ENCODE data around the gene ADCY6.

Gene ADCY6

DNA sequence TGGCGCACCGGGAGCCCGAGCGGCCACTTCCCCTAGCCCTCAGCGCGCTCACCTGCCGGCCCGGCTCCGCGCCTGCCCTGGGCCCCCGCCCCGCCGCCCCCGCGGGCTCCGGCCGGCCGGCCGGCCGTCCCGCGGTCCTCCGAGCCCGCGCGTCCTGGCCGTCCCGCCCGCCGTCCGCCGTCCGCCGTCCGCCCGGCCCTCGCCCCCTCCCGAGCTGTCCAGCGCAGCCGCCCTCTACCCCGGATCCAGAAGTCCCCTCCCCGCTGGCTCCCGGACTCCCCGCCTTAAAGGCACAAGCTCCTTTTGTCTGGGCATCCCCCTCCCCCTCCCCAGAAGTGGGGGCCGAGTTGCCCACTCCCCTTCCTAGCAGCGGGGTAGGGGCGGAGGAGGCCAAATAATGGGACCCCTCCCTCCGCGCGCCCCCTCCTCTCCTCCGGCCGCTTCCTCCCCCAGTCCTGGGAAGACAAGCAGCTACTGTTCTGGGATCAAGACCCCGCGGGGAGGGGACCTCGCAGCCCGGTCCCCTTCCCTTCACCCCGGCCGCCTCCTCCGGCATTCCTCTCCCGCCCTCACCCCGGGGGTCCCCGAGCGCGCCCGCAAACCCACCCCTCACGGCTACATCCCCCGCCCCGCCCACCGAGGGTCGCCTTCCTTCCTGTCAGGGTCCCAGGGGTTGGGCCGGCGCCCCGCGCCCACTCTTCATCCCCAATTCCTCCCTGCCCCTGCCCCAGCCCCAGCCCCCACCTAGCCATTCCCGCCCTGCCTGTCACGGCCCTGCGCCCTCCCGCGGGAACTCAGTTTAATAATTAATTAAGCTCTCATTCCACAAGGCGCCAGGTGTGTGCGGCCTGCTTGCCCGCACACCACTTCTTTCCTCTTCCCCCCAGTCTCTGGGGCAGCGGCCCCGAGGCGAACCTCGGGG is at the start of gene ADCY6:
TSS of gene ADCY6 (minus strand) at position 236 of the 922 bp plus-strand sequence. CDS start 5,655 bp downstream, outside the sequence.
- no peak for DNase-seq (ENCODE audit: low read depth in 3 of 3)

- no peak for DNase-seq (ENCODE audit: low read depth in 3 of 3)
Observed at GRCh38 chr12:48838048-48838447, 49.2 kb upstream of the ADCY6 start.

DNA sequence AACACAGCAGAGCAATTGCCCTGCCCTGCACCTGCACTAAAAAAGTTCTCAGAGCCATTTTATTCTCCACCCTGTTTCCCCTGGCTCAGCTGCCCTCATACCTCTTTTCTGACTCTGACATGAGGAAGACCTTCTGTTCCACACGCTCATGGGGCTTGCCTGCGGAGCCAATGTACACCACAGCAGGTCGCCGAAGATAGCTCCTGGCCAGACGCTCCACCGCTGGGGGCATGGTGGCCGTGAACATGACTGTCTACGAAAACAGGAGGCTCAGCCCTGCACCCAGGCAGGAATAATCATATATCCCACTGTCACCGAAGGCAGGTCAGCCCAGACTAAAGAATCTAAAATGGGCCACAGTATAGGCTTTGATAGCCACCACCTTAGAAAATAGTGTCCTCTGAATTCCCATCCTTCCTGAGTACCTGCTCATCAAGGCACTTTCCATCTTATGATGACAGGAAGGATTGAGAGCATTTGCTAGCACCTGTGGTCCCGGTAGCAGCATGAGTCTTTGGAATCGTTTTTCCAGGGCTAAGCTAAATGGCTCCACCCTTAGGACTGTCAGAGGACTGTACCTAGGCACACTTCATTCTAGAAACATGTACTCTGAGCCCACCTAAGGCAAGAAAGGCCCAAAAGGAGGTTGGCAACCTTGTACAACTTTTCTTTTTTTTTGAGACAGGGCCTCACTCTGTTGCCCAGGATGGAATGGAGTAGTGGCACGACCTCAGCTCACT is 43.6 kb upstream of the ADCY6 start:
- no peak for DNase-seq (ENCODE audit: low read depth in 3 of 3)

- DNase-seq (ENCODE audit: low read depth in 3 of 3) = no peak
Observed at GRCh38 chr12:48831257-48831656, 42.4 kb upstream of the ADCY6 start.

- no peak for DNase-seq (ENCODE audit: low read depth in 3 of 3)
Observed at GRCh38 chr12:48828841-48829575, 40.1 kb upstream of the ADCY6 start.

- DNase-seq (ENCODE audit: low read depth in 3 of 3) = no peak
Observed at GRCh38 chr12:48828293-48828692, 39.4 kb upstream of the ADCY6 start.

DNA sequence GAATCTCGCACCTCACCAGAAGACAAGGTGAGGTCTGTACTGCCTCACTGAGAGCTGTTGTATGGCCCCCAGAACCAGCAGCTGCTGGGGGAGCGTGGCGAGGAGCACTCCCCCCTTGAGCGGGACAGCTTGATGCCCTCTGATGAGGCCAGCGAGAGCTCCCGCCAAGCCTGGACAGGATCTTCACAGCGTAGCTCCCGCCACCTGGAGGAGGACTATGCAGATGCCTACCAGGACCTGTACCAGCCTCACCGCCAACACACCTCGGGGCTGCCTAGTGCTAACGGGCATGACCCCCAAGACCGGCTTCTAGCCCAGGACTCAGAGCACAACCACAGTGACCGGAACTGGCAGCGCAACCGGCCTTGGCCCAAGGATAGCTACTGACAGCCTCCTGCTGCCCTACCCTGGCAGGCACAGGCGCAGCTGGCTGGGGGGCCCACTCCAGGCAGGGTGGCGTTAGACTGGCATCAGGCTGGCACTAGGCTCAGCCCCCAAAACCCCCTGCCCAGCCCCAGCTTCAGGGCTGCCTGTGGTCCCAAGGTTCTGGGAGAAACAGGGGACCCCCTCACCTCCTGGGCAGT is 38.7 kb upstream of the ADCY6 start:
- DNase-seq (ENCODE audit: low read depth in 3 of 3) = no peak

GRCh38 chr12:48827026-48827425 is 38.1 kb upstream of the ADCY6 start:
- DNase-seq (ENCODE audit: low read depth in 3 of 3) = no peak

DNA sequence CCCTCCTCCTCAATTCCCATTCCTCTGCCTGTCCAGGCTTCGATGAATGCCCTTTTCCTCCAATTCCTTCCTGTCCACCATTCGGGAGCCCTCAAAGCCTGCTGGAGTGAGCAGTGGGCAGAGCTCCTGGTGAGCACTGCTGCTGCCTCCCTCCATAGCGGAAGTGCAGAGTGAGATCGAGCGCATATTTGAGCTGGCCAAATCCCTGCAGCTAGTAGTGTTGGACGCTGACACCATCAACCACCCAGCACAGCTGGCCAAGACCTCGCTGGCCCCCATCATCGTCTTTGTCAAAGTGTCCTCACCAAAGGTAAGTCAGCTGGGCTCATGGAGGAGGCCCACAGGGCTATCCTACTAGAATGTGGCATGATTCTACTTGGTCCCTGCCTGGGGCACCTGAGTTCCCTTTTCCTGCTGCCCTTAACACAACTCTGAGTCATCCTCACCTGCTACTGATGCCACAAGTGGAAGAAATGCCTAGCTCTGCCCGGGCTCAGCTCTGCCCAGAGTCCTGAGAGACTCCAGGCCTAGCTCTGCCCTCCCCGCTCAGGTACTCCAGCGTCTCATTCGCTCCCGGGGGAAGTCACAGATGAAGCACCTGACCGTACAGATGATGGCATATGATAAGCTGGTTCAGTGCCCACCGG is 37.4 kb upstream of the ADCY6 start:
- DNase-seq (ENCODE audit: low read depth in 3 of 3) = no peak

- DNase-seq (ENCODE audit: low read depth in 3 of 3) = no peak
Observed at GRCh38 chr12:48824905-48825304, 36.0 kb upstream of the ADCY6 start.

DNA sequence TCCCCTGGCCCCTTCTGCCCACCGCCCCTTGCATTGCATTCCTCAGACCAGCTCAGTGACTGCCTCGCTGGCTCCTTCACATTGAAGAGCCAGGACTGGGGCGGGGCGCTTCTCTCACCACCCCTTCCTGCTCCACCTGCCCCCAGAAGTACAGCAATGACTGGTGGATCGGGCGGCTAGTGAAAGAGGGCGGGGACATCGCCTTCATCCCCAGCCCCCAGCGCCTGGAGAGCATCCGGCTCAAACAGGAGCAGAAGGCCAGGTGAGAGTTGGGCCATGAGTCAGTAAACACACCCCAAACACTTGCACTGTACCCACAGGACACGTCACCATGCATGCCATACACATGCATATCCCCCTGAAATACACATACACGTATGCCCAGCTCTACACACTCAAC is 35.2 kb upstream of the ADCY6 start:
- no peak for DNase-seq (ENCODE audit: low read depth in 3 of 3)

GRCh38 chr12:48823281-48823680 is 34.4 kb upstream of the ADCY6 start:
- no peak for DNase-seq (ENCODE audit: low read depth in 3 of 3)

GRCh38 chr12:48822711-48823110 is 33.8 kb upstream of the ADCY6 start:
- no peak for DNase-seq (ENCODE audit: low read depth in 3 of 3)

DNA sequence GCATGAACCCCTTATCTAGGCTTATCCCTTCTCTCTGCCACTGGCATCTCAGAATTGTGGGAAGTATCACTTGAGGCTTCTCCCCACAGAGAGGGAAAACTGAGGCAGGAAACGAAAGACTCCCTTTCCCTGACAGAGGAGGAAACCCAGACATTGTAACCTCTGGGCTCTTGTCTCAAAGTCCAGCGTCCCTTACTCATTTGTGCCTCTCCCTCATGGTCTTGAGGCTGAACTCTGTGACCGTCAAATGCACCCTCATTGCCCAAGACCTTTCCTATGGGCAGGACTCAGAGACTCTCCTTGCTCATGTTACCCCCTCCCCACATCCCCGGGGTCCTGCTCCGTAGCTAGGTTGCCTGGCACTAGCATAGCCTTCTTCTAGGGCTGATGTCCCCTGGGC is 33.2 kb upstream of the ADCY6 start:
- DNase-seq (ENCODE audit: low read depth in 3 of 3) = no peak

DNA sequence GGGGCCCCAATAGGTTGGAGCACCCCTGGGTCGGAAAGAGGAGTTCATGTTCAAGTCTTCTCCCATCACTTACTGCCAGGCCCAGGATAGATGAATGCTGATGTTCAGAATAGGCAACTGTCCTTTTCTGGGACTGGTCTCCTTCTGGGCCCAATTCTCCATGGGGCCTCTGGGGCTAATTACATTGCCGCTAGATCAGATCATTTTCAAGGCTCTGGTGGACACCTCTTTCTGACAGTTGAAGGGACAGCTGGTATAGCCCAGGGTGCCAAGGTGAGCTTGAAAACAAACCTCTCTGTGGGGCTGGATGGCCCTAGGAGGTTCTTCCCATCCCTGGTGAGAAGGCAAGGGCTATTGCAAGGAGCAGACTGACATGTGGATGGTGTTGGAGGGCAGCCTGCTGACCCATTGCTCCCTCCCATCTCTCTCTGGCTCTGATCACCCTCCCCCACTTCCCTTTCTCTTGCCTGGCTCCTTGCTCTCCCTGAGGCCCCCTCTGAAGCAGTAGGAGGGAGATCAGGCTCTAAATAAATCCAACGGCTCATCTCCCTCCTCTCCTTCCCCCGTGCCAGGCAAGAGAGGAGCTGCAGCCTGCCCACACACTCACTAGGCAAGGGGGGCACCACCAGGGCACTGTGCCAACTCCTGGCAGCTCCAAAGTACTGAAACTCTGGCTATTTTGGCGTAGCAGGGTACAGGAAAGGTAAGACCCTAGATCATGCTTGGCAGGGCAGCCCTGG is 31.3 kb upstream of the ADCY6 start:
- no peak for DNase-seq (ENCODE audit: low read depth in 3 of 3)

GRCh38 chr12:48818831-48819590 is 30.1 kb upstream of the ADCY6 start:
- DNase-seq (ENCODE audit: low read depth in 3 of 3) = no peak

- peak; percentile 53 to 79 (median 57) for DNase-seq (ENCODE audit: low read depth in 3 of 3)
Observed at GRCh38 chr12:48817873-48818830, 29.3 kb upstream of the ADCY6 start, which contains the start of gene CACNB3. Gene CACNB3, plus strand, starts transcription at chr12:48818496. Its CDS starts 434 bp downstream, at chr12:48818930.

- DNase-seq (ENCODE audit: low read depth in 3 of 3) = no peak
Observed at GRCh38 chr12:48816143-48816854, 27.4 kb upstream of the ADCY6 start.
